HG02852 (cell line): Measurements from ENCODE around the gene MYH4.

ENCODE experiments used
- ATAC-seq: cut with Tn5 transposase; IDR thresholded peaks from one replicate; pipeline ENCODE4 v1.9.1; 2021; ENCODE audit warnings: mild to moderate bottlenecking, moderate library complexity; ENCODE audit not compliant: unreplicated experiment

MYH4 gene

GRCh38 chr17:10469459-10469858, at the start of gene MYH4:
Gene MYH4 (minus strand): TSS chr17:10469559. CDS start chr17:10466745, 2,814 bp downstream.
- no peak for ATAC-seq

- ATAC-seq: no peak
Measured at GRCh38 chr17:10518271-10519037, 49.1 kb upstream of the MYH4 start, which contains the start of gene MYH1. Gene MYH1 (minus strand): TSS chr17:10518542. CDS start chr17:10516642, 1,900 bp downstream.

GRCh38 chr17:10516638-10517037, 47.3 kb upstream of the MYH4 start:
- no peak for ATAC-seq

- no peak for ATAC-seq
Measured at GRCh38 chr17:10516065-10516464, 46.7 kb upstream of the MYH4 start.

GRCh38 chr17:10513299-10514067, 44.1 kb upstream of the MYH4 start:
- no peak for ATAC-seq

- no peak for ATAC-seq
Measured at GRCh38 chr17:10512856-10513255, 43.5 kb upstream of the MYH4 start.

- no peak for ATAC-seq
Measured at GRCh38 chr17:10499950-10500349, 30.6 kb upstream of the MYH4 start.

- no peak for ATAC-seq
Measured at GRCh38 chr17:10492004-10492403, 22.6 kb upstream of the MYH4 start.

- no peak for ATAC-seq
Measured at GRCh38 chr17:10482252-10482651, 12.9 kb upstream of the MYH4 start.

- no peak for ATAC-seq
Measured at GRCh38 chr17:10477701-10478100, 8.3 kb upstream of the MYH4 start.

GRCh38 chr17:10474536-10474935, 5.2 kb upstream of the MYH4 start:
- ATAC-seq: no peak

- ATAC-seq: no peak
Measured at GRCh38 chr17:10471858-10472257, 2.5 kb upstream of the MYH4 start.

- ATAC-seq: no peak
Measured at GRCh38 chr17:10463402-10463801, 6.0 kb downstream of the MYH4 start.

GRCh38 chr17:10460062-10460461, 9.3 kb downstream of the MYH4 start:
- ATAC-seq: no peak

GRCh38 chr17:10458701-10459100, 10.7 kb downstream of the MYH4 start:
- ATAC-seq: no peak

GRCh38 chr17:10457952-10458351, 11.4 kb downstream of the MYH4 start:
- ATAC-seq: no peak

- ATAC-seq: no peak
Measured at GRCh38 chr17:10447026-10447931, 22.1 kb downstream of the MYH4 start.

GRCh38 chr17:10439816-10440215, 29.5 kb downstream of the MYH4 start:
- ATAC-seq: no peak

GRCh38 chr17:10435096-10435495, 34.3 kb downstream of the MYH4 start:
- no peak for ATAC-seq

GRCh38 chr17:10429421-10430045, 39.8 kb downstream of the MYH4 start:
- ATAC-seq: no peak

- no peak for ATAC-seq
Measured at GRCh38 chr17:10428781-10429180, 40.6 kb downstream of the MYH4 start.
